ENCODE results near the gene GPR21. TPM values are rescaled to one million over a fixed set of nuclear protein-coding genes. Genes with fewer than 3 reads are reported as not detected.

GPR21 gene
- total and polyA plus RNA-seq, 2 of the 13 experiments (the other 11 are each of a cell fraction or from before 2014, with no cell fraction given), result 0.29 to 0.32 TPM

DNA sequence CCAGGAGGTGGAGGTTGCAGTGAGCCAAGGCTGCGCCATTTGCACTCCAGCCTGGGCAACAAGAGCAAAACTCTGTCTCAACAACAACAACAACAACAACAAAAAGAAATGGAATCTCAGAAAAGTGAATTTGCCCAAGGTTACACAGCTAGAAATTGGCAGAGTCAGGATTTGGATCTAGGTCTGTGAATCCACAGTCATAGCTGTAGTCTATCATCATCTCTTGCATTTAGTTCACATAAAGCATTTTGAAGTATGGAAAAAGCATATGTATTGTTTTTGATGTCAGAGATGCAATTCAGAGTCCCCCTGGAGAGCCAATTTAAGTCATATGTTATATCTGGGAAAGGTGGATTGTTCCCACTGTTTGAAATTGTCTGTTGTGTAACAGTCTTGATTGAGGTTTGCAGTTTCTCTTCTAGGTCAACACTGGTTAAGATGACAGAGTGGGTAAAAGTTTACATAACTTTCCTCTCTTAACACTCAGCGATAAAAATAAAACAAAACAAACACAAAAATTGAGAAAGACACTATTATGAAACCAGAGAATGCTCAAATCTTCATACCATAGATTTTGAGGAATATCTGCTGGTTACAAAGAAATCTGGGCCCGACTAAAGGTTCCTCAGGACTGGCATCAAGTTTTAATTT is 21.5 kb upstream of the GPR21 start (continued):
- no peak for TF ChIP-seq PRDM15 (CRISPR knock-in tag; IDR thresholded peaks at IDR 0.05)
- no peak for TF ChIP-seq U2AF1 (optimal IDR thresholded peaks at IDR 0.05; ENCODE audit: low read depth, low read length)
- no peak for TF ChIP-seq HNF4G (IDR thresholded peaks at IDR 0.05; ENCODE audit: borderline replicate concordance, low read depth, low read length)
- TF ChIP-seq HNF4G (CRISPR knock-in tag; IDR thresholded peaks at IDR 0.05; ENCODE audit: borderline replicate concordance, low read depth), result no peak
- no peak for TF ChIP-seq ZNF230 (CRISPR knock-in tag; IDR thresholded peaks at IDR 0.05)
- TF ChIP-seq, protein P1, sequence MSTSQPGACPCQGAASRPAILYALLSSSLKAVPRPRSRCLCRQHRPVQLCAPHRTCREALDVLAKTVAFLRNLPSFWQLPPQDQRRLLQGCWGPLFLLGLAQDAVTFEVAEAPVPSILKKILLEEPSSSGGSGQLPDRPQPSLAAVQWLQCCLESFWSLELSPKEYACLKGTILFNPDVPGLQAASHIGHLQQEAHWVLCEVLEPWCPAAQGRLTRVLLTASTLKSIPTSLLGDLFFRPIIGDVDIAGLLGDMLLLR (CRISPR knock-in tag; IDR thresholded peaks at IDR 0.05), result no peak
- TF ChIP-seq, protein P2, sequence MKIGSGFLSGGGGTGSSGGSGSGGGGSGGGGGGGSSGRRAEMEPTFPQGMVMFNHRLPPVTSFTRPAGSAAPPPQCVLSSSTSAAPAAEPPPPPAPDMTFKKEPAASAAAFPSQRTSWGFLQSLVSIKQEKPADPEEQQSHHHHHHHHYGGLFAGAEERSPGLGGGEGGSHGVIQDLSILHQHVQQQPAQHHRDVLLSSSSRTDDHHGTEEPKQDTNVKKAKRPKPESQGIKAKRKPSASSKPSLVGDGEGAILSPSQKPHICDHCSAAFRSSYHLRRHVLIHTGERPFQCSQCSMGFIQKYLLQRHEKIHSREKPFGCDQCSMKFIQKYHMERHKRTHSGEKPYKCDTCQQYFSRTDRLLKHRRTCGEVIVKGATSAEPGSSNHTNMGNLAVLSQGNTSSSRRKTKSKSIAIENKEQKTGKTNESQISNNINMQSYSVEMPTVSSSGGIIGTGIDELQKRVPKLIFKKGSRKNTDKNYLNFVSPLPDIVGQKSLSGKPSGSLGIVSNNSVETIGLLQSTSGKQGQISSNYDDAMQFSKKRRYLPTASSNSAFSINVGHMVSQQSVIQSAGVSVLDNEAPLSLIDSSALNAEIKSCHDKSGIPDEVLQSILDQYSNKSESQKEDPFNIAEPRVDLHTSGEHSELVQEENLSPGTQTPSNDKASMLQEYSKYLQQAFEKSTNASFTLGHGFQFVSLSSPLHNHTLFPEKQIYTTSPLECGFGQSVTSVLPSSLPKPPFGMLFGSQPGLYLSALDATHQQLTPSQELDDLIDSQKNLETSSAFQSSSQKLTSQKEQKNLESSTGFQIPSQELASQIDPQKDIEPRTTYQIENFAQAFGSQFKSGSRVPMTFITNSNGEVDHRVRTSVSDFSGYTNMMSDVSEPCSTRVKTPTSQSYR (CRISPR knock-in tag; IDR thresholded peaks at IDR 0.05; ENCODE audit: borderline replicate concordance), result no peak
- no peak for TF ChIP-seq ZNF740 (CRISPR knock-in tag; IDR thresholded peaks at IDR 0.05)
- no peak for TF ChIP-seq ZBTB7B (CRISPR knock-in tag; IDR thresholded peaks at IDR 0.05)
- no peak for TF ChIP-seq ZNF234 (CRISPR knock-in tag; conservative IDR thresholded peaks at IDR 0.05)
- peak; percentile 91 for TF ChIP-seq FOXA3 (CRISPR knock-in tag; IDR thresholded peaks at IDR 0.05)
- TF ChIP-seq ZNF225 (CRISPR knock-in tag; IDR thresholded peaks at IDR 0.05), result no peak
- TF ChIP-seq TP53 (CRISPR knock-in tag; conservative IDR thresholded peaks at IDR 0.05), result no peak
- no peak for TF ChIP-seq ZBTB26 (CRISPR knock-in tag; IDR thresholded peaks at IDR 0.05; ENCODE audit: borderline replicate concordance)
- no peak for TF ChIP-seq ZZZ3 (CRISPR knock-in tag; IDR thresholded peaks at IDR 0.05; ENCODE audit: borderline replicate concordance)
- TF ChIP-seq, protein P3, sequence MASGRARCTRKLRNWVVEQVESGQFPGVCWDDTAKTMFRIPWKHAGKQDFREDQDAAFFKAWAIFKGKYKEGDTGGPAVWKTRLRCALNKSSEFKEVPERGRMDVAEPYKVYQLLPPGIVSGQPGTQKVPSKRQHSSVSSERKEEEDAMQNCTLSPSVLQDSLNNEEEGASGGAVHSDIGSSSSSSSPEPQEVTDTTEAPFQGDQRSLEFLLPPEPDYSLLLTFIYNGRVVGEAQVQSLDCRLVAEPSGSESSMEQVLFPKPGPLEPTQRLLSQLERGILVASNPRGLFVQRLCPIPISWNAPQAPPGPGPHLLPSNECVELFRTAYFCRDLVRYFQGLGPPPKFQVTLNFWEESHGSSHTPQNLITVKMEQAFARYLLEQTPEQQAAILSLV (CRISPR knock-in tag; IDR thresholded peaks at IDR 0.05; ENCODE audit: borderline replicate concordance), result no peak
- TF ChIP-seq HOXA7 (CRISPR knock-in tag; IDR thresholded peaks at IDR 0.05), result no peak
- no peak for TF ChIP-seq ZNF713 (CRISPR knock-in tag; IDR thresholded peaks at IDR 0.05)
- TF ChIP-seq CREB1 (IDR thresholded peaks at IDR 0.05), result no peak
- TF ChIP-seq CREB1 (CRISPR knock-in tag; IDR thresholded peaks at IDR 0.05), result peak; percentile 51; the same call in 1 of the 2 replicates
- no peak for TF ChIP-seq IKZF1 (IDR thresholded peaks at IDR 0.05)
- no peak for TF ChIP-seq ZNF543 (CRISPR knock-in tag; IDR thresholded peaks at IDR 0.05)
